KMS-11 (cell line): ENCODE results near the gene TOP3B.

Experiments
- H2AFZ ChIP-seq: fragments of 200-600 bp; sonication (generic); 2 replicates; pipeline ENCODE4 v1.6.1; 2016; ENCODE audit warnings: antibody characterized with exemption, mixed run types, low read depth
- H3K27ac ChIP-seq: fragments of 200-600 bp; sonication (generic); 2 replicates; pipeline ENCODE4 v1.6.1; 2016; ENCODE audit warnings: mild to moderate bottlenecking, mixed run types
- H3K27me3 ChIP-seq: fragments of 200-600 bp; sonication (generic); 2 replicates; pipeline ENCODE4 v1.6.1; 2017; ENCODE audit warnings: mild to moderate bottlenecking, low read depth, mixed run types, moderate library complexity; ENCODE audit not compliant: insufficient read depth
- H3K36me3 ChIP-seq: fragments of 200-600 bp; sonication (generic); 2 replicates; pipeline ENCODE4 v1.6.1; 2017; ENCODE audit warnings: mild to moderate bottlenecking, mixed run types; ENCODE audit not compliant: insufficient read depth
- H3K4me1 ChIP-seq: fragments of 200-600 bp; sonication (generic); 2 replicates; pipeline ENCODE4 v1.6.1; 2016; ENCODE audit warnings: mild to moderate bottlenecking, low read depth, mixed run types; ENCODE audit not compliant: poor library complexity, severe bottlenecking
- H3K4me2 ChIP-seq: fragments of 200-600 bp; sonication (generic); 2 replicates; pipeline ENCODE4 v1.7.0; 2016; ENCODE audit warnings: mild to moderate bottlenecking, mixed run types
- H3K4me3 ChIP-seq: fragments of 200-600 bp; sonication (generic); IDR thresholded peaks from 2 replicates; pipeline ENCODE4 v1.6.1; 2017; ENCODE audit warnings: low read depth, low read length, mixed read lengths; ENCODE audit not compliant: insufficient read depth
- H3K79me2 ChIP-seq: fragments of 200-600 bp; sonication (generic); 2 replicates; pipeline ENCODE4 v1.6.1; 2016; ENCODE audit warnings: low read depth, mixed run types; ENCODE audit not compliant: insufficient read depth
- H3K9ac ChIP-seq: fragments of 200-600 bp; sonication (generic); 2 replicates; pipeline ENCODE4 v1.6.1; 2016; ENCODE audit warnings: mild to moderate bottlenecking, mixed run types
- H4K20me1 ChIP-seq: fragments of 200-600 bp; sonication (generic); 2 replicates; pipeline ENCODE4 v1.6.1; 2016; ENCODE audit warnings: mild to moderate bottlenecking, mixed run types; ENCODE audit not compliant: insufficient read depth
- TF ChIP-seq, protein P1 (sequence below): fragments of 200-600 bp; sonication (generic); conservative IDR thresholded peaks from 2 replicates; pipeline ENCODE4 v1.6.1; 2017; ENCODE audit warnings: low read depth, mild to moderate bottlenecking, antibody characterized with exemption, low read length, moderate library complexity, mixed read lengths

TOP3B gene

DNA sequence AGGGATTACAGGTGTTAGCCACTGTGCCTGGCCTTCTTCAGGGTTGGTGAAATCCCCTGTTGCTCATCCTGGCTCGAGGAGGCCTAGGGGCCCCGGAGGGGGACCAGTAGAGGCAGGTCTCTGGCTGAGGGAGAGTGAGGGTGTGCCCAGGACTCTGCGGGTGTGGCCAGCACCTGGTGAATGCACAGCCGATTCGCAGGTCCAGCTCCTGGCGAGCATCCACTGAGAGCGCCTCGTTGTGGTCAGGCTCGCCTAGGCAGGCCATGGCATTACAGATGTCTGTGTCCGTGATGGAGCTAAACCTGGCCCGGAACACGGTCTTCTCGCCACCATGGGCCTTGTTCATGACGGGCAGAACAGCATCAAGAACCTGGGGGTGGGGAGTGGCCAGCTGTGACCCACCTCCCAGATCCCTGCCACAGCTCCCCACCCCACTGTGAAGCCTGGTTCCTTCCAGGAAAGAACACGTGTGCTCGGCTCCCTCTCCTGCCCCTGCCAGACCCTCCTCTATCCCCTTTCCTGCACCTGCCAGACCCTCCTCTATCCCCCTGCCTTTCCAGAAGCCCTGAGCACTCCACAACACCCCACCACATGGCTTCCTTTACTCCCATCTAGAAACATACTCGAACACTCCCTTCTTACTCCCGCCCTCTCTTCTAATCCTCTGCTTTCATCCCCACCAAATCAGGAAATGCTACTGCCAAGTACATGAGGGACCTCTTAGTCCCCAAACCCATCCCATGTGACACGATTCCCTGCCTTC, 12.4 kb downstream of the TOP3B start:
- Histone ChIP-seq H3K27ac (no peak overlapping the region), H4K20me1 (no peaks in the 10 kb centered on the region), H3K9ac (no peak overlapping the region), H3K4me3 (no peak overlapping the region), H3K27me3 (no peaks in the 10 kb centered on the region), H3K4me1 (no peaks in the 10 kb centered on the region), H2AFZ (no peak overlapping the region), H3K36me3 (no peaks in the 10 kb centered on the region), H3K4me2 (no peak overlapping the region), H3K79me2 (no peaks in the 10 kb centered on the region)
- TF ChIP-seq, protein P1, sequence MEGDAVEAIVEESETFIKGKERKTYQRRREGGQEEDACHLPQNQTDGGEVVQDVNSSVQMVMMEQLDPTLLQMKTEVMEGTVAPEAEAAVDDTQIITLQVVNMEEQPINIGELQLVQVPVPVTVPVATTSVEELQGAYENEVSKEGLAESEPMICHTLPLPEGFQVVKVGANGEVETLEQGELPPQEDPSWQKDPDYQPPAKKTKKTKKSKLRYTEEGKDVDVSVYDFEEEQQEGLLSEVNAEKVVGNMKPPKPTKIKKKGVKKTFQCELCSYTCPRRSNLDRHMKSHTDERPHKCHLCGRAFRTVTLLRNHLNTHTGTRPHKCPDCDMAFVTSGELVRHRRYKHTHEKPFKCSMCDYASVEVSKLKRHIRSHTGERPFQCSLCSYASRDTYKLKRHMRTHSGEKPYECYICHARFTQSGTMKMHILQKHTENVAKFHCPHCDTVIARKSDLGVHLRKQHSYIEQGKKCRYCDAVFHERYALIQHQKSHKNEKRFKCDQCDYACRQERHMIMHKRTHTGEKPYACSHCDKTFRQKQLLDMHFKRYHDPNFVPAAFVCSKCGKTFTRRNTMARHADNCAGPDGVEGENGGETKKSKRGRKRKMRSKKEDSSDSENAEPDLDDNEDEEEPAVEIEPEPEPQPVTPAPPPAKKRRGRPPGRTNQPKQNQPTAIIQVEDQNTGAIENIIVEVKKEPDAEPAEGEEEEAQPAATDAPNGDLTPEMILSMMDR: no peak

DNA sequence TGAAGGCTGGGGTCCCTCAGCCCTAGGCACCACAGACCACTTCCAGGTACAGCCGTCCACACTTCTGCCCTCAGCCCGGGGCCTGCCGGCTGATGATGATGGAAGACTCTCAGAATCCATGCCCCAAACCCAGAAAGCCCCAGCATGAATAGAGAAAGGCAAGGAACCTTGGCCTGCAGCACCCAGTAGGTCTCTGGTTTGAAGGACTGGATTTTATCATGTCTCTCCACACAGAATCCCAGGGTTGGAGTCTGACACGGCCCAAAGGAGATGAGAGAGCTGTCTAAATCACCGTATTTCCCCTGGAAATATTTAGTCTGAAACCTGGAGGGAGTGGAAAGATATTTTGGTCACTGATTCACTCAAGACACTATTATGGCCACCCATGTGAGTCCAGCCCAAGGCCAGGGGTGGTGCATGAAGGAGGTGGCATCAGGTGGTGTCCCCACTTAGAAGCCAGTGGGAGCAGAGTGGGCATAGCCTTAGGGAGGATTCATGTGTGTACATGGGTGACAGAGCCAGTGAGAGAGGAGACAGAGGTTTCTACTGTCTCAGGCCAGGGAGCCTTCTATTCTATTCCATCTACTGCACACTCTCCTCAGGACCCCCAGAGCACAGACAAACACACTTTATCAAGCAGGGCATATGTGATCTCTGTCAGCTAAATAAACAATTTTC, 14.0 kb downstream of the TOP3B start:
- Histone ChIP-seq H2AFZ (no peak overlapping the region), H3K4me3 (no peak overlapping the region), H3K79me2 (no peaks in the 10 kb centered on the region), H3K27me3 (no peaks in the 10 kb centered on the region), H3K27ac (no peak overlapping the region), H3K9ac (no peak overlapping the region), H3K36me3 (no peaks in the 10 kb centered on the region), H4K20me1 (no peaks in the 10 kb centered on the region), H3K4me2 (no peak overlapping the region), H3K4me1 (no peaks in the 10 kb centered on the region)
- TF ChIP-seq, protein P1: no peak

DNA sequence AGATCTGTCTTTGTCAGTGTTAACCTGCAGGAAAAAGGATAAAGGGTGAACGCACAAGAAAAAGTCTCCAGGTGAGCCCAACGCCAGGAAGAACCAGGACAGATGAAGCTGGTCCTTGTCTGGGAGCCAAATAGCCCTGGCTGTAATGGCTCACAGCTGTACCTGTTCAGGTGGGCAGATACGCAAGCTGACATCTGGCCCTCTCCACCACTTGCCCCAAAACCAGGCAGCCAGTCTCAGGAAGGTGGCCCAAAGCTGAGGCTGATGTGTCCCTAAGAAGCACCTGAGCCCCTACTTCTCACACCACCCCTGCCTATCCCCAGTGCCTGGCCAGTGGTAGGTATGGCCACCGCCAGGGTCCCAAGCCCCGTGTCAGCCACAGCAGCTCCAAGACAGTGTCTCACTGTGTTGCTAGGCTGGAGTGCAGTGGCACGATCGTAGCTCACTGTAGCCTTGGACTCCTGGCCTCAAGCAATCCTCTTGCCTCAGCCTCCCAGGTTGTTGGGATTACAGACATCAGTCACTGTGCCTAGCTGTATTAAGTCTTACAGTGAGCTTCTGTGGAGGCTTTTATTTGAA, 14.8 kb downstream of the TOP3B start:
- TF ChIP-seq, protein P1: no peak
- Histone ChIP-seq H4K20me1 (no peaks in the 10 kb centered on the region), H3K36me3 (no peaks in the 10 kb centered on the region), H3K27ac (no peak overlapping the region), H3K27me3 (no peaks in the 10 kb centered on the region), H2AFZ (no peak overlapping the region), H3K79me2 (no peaks in the 10 kb centered on the region), H3K4me1 (no peaks in the 10 kb centered on the region), H3K4me2 (no peak overlapping the region), H3K4me3 (no peak overlapping the region), H3K9ac (no peak overlapping the region)

GRCh38 chr22:21966643-21967516, 15.7 kb downstream of the TOP3B start:
- Histone ChIP-seq H3K36me3 (no peaks in the 10 kb centered on the region), H3K9ac (no peak overlapping the region)
- TF ChIP-seq, protein P1: no peak

More at GRCh38 chr22:21966643-21967516, 15.7 kb downstream of the TOP3B start:
- H3K79me2 ChIP-seq: no peaks in the 10 kb centered on the region
- H2AFZ ChIP-seq: no peak overlapping the region
- no peak overlapping the region for H3K4me2 ChIP-seq
- H3K27me3 ChIP-seq: no peaks in the 10 kb centered on the region
- H3K27ac ChIP-seq: no peak overlapping the region
- no peak overlapping the region for H3K4me3 ChIP-seq
- no peaks in the 10 kb centered on the region for H3K4me1 ChIP-seq
- no peaks in the 10 kb centered on the region for H4K20me1 ChIP-seq
